RWPE1 (cell line): ENCODE data around the gene CDC42EP5.

Source experiments
- CTCF ChIA-PET: fragments of 350-600 bp; sonication (Branson Sonifier 250); formaldehyde crosslinking; extraction: SDS; loops from one replicate; lab custom pipeline; 2021; lab: Yijun Ruan, JAX
- POLR2A ChIA-PET: fragments of 400-600 bp; formaldehyde crosslinking; extraction: SDS; loops from one replicate; lab custom pipeline; 2020; ENCODE audit warnings: antibody characterized with exemption; ENCODE audit not compliant: low non-redundant PET; lab: Yijun Ruan, JAX
- DNase-seq: peaks from one replicate; pipeline ENCODE4 v3.0.0; 2012; ENCODE audit warnings: low spot score
- H3K27ac ChIP-seq: fragments of 450-650 bp; 2 replicates; pipeline ENCODE4 v1.5.1; 2017
- CTCF ChIP-seq: fragments of 450-650 bp; conservative IDR thresholded peaks from 2 replicates; pipeline ENCODE4 v1.5.1; 2017; ENCODE audit warnings: low read depth, mild to moderate bottlenecking

CDC42EP5 gene

GRCh38 chr19:54415208-54415900 is 57.7 kb downstream of the CDC42EP5 start, which contains the start of gene TTYH1:
Gene TTYH1, plus strand, starts transcription at chr19:54415464. Its CDS starts 89 bp downstream, at chr19:54415553.
- ChIA-PET POLR2A (no interaction called here), CTCF (interaction anchor here (0.5 to 0.6 kb wide), 2 partner anchors 326 to 588 kb away, joined by 3 to 5 read pairs; no protein-coding TSS in a partner anchor)
- TF ChIP-seq CTCF = no peak
- no peak within 1 kb of the TSS for H3K27ac ChIP-seq
- DNase-seq = no peak
